GM21423 (cell line): ENCODE measurements around the gene PKN1.
"Not testable (repeated sequence)": the region's sequence is repeated elsewhere in the genome, so short reads cannot be mapped to it uniquely, and the experiment has no call there.

Source experiments
- ATAC-seq: cut with Tn5 transposase; IDR thresholded peaks from one replicate; pipeline ENCODE4 v1.9.1; 2021; ENCODE audit warnings: mild to moderate bottlenecking, moderate library complexity; ENCODE audit not compliant: unreplicated experiment

The PKN1 gene

GRCh38 chr19:14428882-14429416 is 4.2 kb upstream of the PKN1 start:
- ATAC-seq = no peak

GRCh38 chr19:14430712-14431111 is 2.4 kb upstream of the PKN1 start:
- ATAC-seq = no peak

- no peak for ATAC-seq
These were observed 722 bp downstream of the PKN1 start for GRCh38 chr19:14433554-14434501.

GRCh38 chr19:14434543-14435319 is 1.6 kb downstream of the PKN1 start:
- no peak for ATAC-seq

- ATAC-seq = no peak
These were observed 2.4 kb downstream of the PKN1 start for GRCh38 chr19:14435320-14436050.

GRCh38 chr19:14437578-14438140 is 4.6 kb downstream of the PKN1 start:
- ATAC-seq = no peak

GRCh38 chr19:14439014-14439413 is 5.9 kb downstream of the PKN1 start:
- no peak for ATAC-seq

- ATAC-seq = peak; percentile 83
These were observed 6.9 kb downstream of the PKN1 start for GRCh38 chr19:14440049-14440448.

GRCh38 chr19:14441041-14441938 is 8.2 kb downstream of the PKN1 start:
- ATAC-seq = no peak

- ATAC-seq = no peak
These were observed 10.0 kb downstream of the PKN1 start for GRCh38 chr19:14442891-14443631.

GRCh38 chr19:14443632-14444216 is 10.6 kb downstream of the PKN1 start:
- ATAC-seq = no peak

- no peak for ATAC-seq
These were observed 13.4 kb downstream of the PKN1 start for GRCh38 chr19:14446336-14447036.

- no peak for ATAC-seq
These were observed 16.2 kb downstream of the PKN1 start for GRCh38 chr19:14449321-14449720.

- no peak for ATAC-seq
These were observed 17.2 kb downstream of the PKN1 start for GRCh38 chr19:14450168-14450874.

GRCh38 chr19:14450876-14451275 is 17.8 kb downstream of the PKN1 start:
- ATAC-seq = no peak

- ATAC-seq = not testable (repeated sequence)
These were observed 19.2 kb downstream of the PKN1 start for GRCh38 chr19:14452303-14452702.

- ATAC-seq = no peak
These were observed 26.6 kb downstream of the PKN1 start for GRCh38 chr19:14459703-14460102.
